ENCODE data around the gene NF2.

- no peak for TF ChIP-seq CTCF (IDR thresholded peaks at IDR 0.05; ENCODE audit: low read depth, low read length)
- TF ChIP-seq EZH2phosphoT487 (IDR thresholded peaks at IDR 0.05; ENCODE audit: low read depth), result no peak
Measured at GRCh38 chr22:29632672-29633071, 29.2 kb downstream of the NF2 start.

Data from OCI-LY3 (cell line).